Osteoblast (primary cell): Measurements from ENCODE around the gene BCL2L13. TPM values are rescaled to one million over a fixed set of nuclear protein-coding genes. Genes with fewer than 3 reads are reported as not detected.

Experiments
- DNase-seq: peaks from one replicate; pipeline ENCODE4 v3.0.0; 2011; ENCODE audit warnings: low spot score, mixed read lengths; ENCODE audit not compliant: insufficient read length; ENCODE audit errors: missing footprints
- H2AFZ ChIP-seq: 2 replicates; pipeline ENCODE4 v1.6.0; 2011; ENCODE audit warnings: mild to moderate bottlenecking, low read length
- H3K27ac ChIP-seq: 2 replicates; pipeline ENCODE4 v1.5.1; 2011; ENCODE audit warnings: mild to moderate bottlenecking, low read depth, low read length, moderate library complexity
- H3K27me3 ChIP-seq: 2 replicates; pipeline ENCODE4 v1.6.0; 2012; ENCODE audit warnings: mild to moderate bottlenecking, control low read depth, inconsistent platforms, low read length, moderate library complexity; ENCODE audit not compliant: insufficient read depth
- H3K36me3 ChIP-seq: 2 replicates; pipeline ENCODE4 v1.5.1; 2011; ENCODE audit warnings: mild to moderate bottlenecking, low read length, control low read depth, moderate library complexity; ENCODE audit not compliant: insufficient read depth
- H3K4me1 ChIP-seq: 2 replicates; pipeline ENCODE4 v1.5.1; 2011; ENCODE audit warnings: mild to moderate bottlenecking, low read length, control low read depth, moderate library complexity; ENCODE audit not compliant: insufficient read depth
- H3K4me2 ChIP-seq: 2 replicates; pipeline ENCODE4 v1.6.0; 2011; ENCODE audit warnings: mild to moderate bottlenecking, low read length; ENCODE audit not compliant: insufficient read depth
- H3K4me3 ChIP-seq: fragments of 200-600 bp; sonication (generic); 3 replicates; pipeline ENCODE4 v1.5.1; 2012; ENCODE audit warnings: mild to moderate bottlenecking, low read length, inconsistent platforms; ENCODE audit not compliant: insufficient read depth
- H3K79me2 ChIP-seq: 2 replicates; pipeline ENCODE4 v1.6.0; 2012; ENCODE audit warnings: mild to moderate bottlenecking, low read length, control low read depth, inconsistent platforms; ENCODE audit not compliant: insufficient read depth
- H3K9me3 ChIP-seq: 2 replicates; pipeline ENCODE4 v1.5.1; 2011; ENCODE audit warnings: low read depth, low read length, control low read depth
- H4K20me1 ChIP-seq: 2 replicates; pipeline ENCODE4 v1.6.0; 2012; ENCODE audit warnings: mild to moderate bottlenecking, low read length, control low read depth; ENCODE audit not compliant: insufficient read depth
- CTCF ChIP-seq: IDR thresholded peaks from 2 replicates; pipeline ENCODE4 v1.5.1; 2011; ENCODE audit warnings: mild to moderate bottlenecking, low read depth, low read length, moderate library complexity; ENCODE audit errors: extremely low read depth
- total RNA-seq: library from RNA; depleted of rRNA; stranded (reverse); fragments of >200 nt; gene quantifications from 2 replicates; pipeline ENCODE4 v1.2.3, GENCODE V29; 2012

The BCL2L13 gene
- total RNA-seq, 1 donor = 86.5 TPM

- Histone ChIP-seq H3K79me2 (peaks cover 46% of the 10 kb centered on the region), H3K36me3 (no peaks in the 10 kb centered on the region), H3K4me3 (no peak overlapping the region), H3K4me1 (peaks cover 8% of the 10 kb centered on the region), H4K20me1 (peaks cover 6% of the 10 kb centered on the region), H3K27me3 (no peaks in the 10 kb centered on the region), H2AFZ (no peak overlapping the region), H3K4me2 (peak overlapping the region; percentile 38), H3K27ac (peak overlapping the region; percentile 40), H3K9me3 (no peaks in the 10 kb centered on the region)
- DNase-seq = no peak
- TF ChIP-seq CTCF = no peak
Observed at GRCh38 chr22:17672417-17672991, 33.9 kb downstream of the BCL2L13 start.

GRCh38 chr22:17674152-17674551 is 35.6 kb downstream of the BCL2L13 start:
- Histone ChIP-seq H3K4me1 (peaks cover 8% of the 10 kb centered on the region), H2AFZ (no peak overlapping the region), H3K79me2 (peaks cover 54% of the 10 kb centered on the region), H3K4me3 (no peak overlapping the region), H3K36me3 (no peaks in the 10 kb centered on the region), H3K4me2 (no peak overlapping the region), H3K27ac (no peak overlapping the region), H3K9me3 (no peaks in the 10 kb centered on the region), H3K27me3 (no peaks in the 10 kb centered on the region), H4K20me1 (peaks cover 10% of the 10 kb centered on the region)
- no peak for DNase-seq
- TF ChIP-seq CTCF = no peak

- peaks cover 50% of the 10 kb centered on the region for H3K79me2 ChIP-seq
- no peak overlapping the region for H2AFZ ChIP-seq
- TF ChIP-seq CTCF = no peak
- H3K36me3 ChIP-seq = no peaks in the 10 kb centered on the region
- no peaks in the 10 kb centered on the region for H3K27me3 ChIP-seq
- DNase-seq = no peak
- no peaks in the 10 kb centered on the region for H3K9me3 ChIP-seq
- no peak overlapping the region for H3K4me3 ChIP-seq
- H3K4me1 ChIP-seq = peaks cover 8% of the 10 kb centered on the region
- H3K4me2 ChIP-seq = no peak overlapping the region
- H3K27ac ChIP-seq = no peak overlapping the region
- peaks cover 10% of the 10 kb centered on the region for H4K20me1 ChIP-seq
Observed at GRCh38 chr22:17675584-17675983, 37.0 kb downstream of the BCL2L13 start.

- Histone ChIP-seq H3K79me2 (peaks cover 45% of the 10 kb centered on the region), H3K9me3 (no peaks in the 10 kb centered on the region), H2AFZ (no peak overlapping the region), H3K27ac (no peak overlapping the region), H3K4me2 (no peak overlapping the region), H3K4me3 (no peak overlapping the region), H3K27me3 (no peaks in the 10 kb centered on the region), H3K36me3 (no peaks in the 10 kb centered on the region), H4K20me1 (peaks cover 4% of the 10 kb centered on the region), H3K4me1 (no peaks in the 10 kb centered on the region)
- no peak for DNase-seq
- no peak for TF ChIP-seq CTCF
Observed at GRCh38 chr22:17678817-17679385, 40.3 kb downstream of the BCL2L13 start.
